Gastrocnemius medialis (tissue), 4 donors: ENCODE data around the gene NBDY. TPM values are rescaled to one million over a fixed set of nuclear protein-coding genes. Genes with fewer than 3 reads are reported as not detected.

ENCODE experiments used
- ATAC-seq, 2 donors: fragments of 150-250 bp; one replicate each; pipeline ENCODE4 v1.9.1; 2016
- DNase-seq, 2 donors: peaks; one replicate each; pipeline ENCODE4 v3.0.0-alpha.2; 2019
- H3K27ac ChIP-seq, 4 donors: fragments of 200-600 bp; sonication (generic); 1 replicate in 1 of 4; 2 replicates in 3 of 4; pipeline ENCODE4 v1.5.1; 2016 to 2018; ENCODE audit warnings: mild to moderate bottlenecking in 2 of 4, moderate library complexity in 1 of 4
- H3K27me3 ChIP-seq, 3 donors: fragments of 200-600 bp; sonication (generic) in 2 of 3; 1 replicate in 1 of 3; 2 replicates in 2 of 3; pipeline versions ENCODE4 v1.5.1 to v1.6.0; 2016 to 2019; ENCODE audit warnings: mild to moderate bottlenecking in 1 of 3, moderate library complexity in 1 of 3
- H3K36me3 ChIP-seq, 2 donors: fragments of 200-600 bp; sonication (generic) in 1 of 2; one replicate each; pipeline ENCODE4 v1.5.1; 2017 to 2018
- H3K4me1 ChIP-seq, 2 donors: fragments of 200-600 bp; sonication (generic) in 1 of 2; one replicate each; pipeline ENCODE4 v1.5.1; 2016 to 2017; ENCODE audit warnings: mild to moderate bottlenecking in 2 of 2
- H3K4me3 ChIP-seq, 4 donors: fragments of 200-600 bp; sonication (generic) in 3 of 4; 1 replicate in 1 of 4; 2 replicates in 3 of 4; pipeline ENCODE4 v1.5.1; 2016 to 2019; ENCODE audit warnings: mild to moderate bottlenecking in 2 of 4
- H3K9me3 ChIP-seq, 3 donors: fragments of 200-600 bp; sonication (generic) in 2 of 3; 1 replicate in 1 of 3; 2 replicates in 2 of 3; pipeline ENCODE4 v1.5.1; 2016 to 2019
- CTCF ChIP-seq, 5 experiments: fragments of 450-650 bp in 3 of 5; fragments of 200-600 bp in 2 of 5; sonication (generic) in 2 of 5; IDR thresholded peaks in 4 of 5; conservative IDR thresholded peaks in 1 of 5; 1 replicate in 4 of 5; 2 replicates in 1 of 5; pipeline ENCODE4 v1.5.1; 2016 to 2019; ENCODE audit warnings: antibody characterized with exemption in 5 of 5, mild to moderate bottlenecking in 3 of 5, moderate library complexity in 3 of 5
- POLR2A ChIP-seq, 2 donors: fragments of 450-650 bp; IDR thresholded peaks; one replicate each; pipeline ENCODE4 v1.6.1; 2017; ENCODE audit warnings: antibody characterized with exemption in 2 of 2, mild to moderate bottlenecking in 2 of 2, moderate library complexity in 2 of 2
- in situ Hi-C, 4 donors: fragments of 200-750 bp; cut with MboI; loops; one replicate each; pipeline versions ENCODE4 v1.15.0 to v1.8.0; 2017; ENCODE audit warnings: low sequenced_read_pairs in 4 of 4
- intact Hi-C: fragments of 100-400 bp; cut with DNase I; formaldehyde crosslinking; loops from one replicate; pipeline ENCODE4 v1.15.1; 2023; ENCODE audit warnings: low total_unique reads
- total RNA-seq, 4 donors: library from RNA; depleted of rRNA; stranded (reverse); fragments of >200 nt; gene quantifications; one replicate each; pipeline versions ENCODE4 v1.1.0 to v1.2.3, GENCODE V29; 2016

Gene NBDY
- total RNA-seq, 4 donors from 2014 or later = 3.7 to 9.8 (median 5.9) TPM

- Histone ChIP-seq H3K9me3 (no peaks in the 10 kb centered on the region), H3K4me3 (no peak overlapping the region), H3K27ac (no peak overlapping the region), H3K36me3 (no peaks in the 10 kb centered on the region), H3K4me1 (no peaks in the 10 kb centered on the region), H3K27me3 (peaks cover 0 to 4% (median 4%) of the 10 kb centered on the region in 3 donors)
- intact Hi-C loops (no loop called here), in situ Hi-C loops (no loop called here)
- TF ChIP-seq CTCF (IDR thresholded peaks at IDR 0.05 in 4 of 5, conservative IDR thresholded peaks at IDR 0.05 in 1 of 5) (no peak), POLR2A (IDR thresholded peaks at IDR 0.05) (no peak)
- ATAC-seq = no peak
- no peak for DNase-seq
These were observed 97.0 kb downstream of the NBDY start for GRCh38 chrX:56826020-56826419.

DNA sequence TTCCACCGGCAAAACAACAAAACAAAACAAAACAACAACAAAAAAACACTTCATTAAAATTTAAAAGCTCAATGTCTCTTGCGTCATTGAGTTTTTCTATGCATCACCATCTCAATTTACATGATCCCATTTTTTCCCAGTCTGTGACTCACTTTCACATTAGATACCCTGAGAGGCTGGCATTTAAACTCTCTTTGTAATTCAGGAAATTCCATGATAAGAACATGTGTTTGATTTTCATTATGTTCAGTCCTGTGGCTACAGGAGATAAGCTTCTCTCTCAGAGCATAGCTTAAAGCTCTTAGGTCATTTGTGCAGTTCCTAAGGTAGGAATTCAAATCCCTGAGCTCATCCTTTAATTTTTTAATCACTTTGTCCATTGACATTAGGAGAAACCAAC, 104.6 kb downstream of the NBDY start:
- in situ Hi-C loops = no loop called here
- H3K27me3 ChIP-seq = peaks cover 0 to 6% (median 4%) of the 10 kb centered on the region in 3 donors

GRCh38 chrX:56853436-56853835, 124.4 kb downstream of the NBDY start:
- H3K27me3 ChIP-seq = no peaks in the 10 kb centered on the region
- H3K9me3 ChIP-seq = no peaks in the 10 kb centered on the region
- in situ Hi-C loops = no loop called here
- H3K4me3 ChIP-seq = no peak overlapping the region
- ATAC-seq (no peak), DNase-seq (no peak)
- TF ChIP-seq CTCF (IDR thresholded peaks at IDR 0.05 in 4 of 5, conservative IDR thresholded peaks at IDR 0.05 in 1 of 5) (no peak), POLR2A (IDR thresholded peaks at IDR 0.05) (no peak)
- intact Hi-C loops = no loop called here
- no peaks in the 10 kb centered on the region for H3K36me3 ChIP-seq
- no peaks in the 10 kb centered on the region for H3K4me1 ChIP-seq
- H3K27ac ChIP-seq = no peak overlapping the region

More for the DNA sequence above, 104.6 kb downstream of the NBDY start:
- Histone ChIP-seq H3K27ac (no peak overlapping the region), H3K4me3 (no peak overlapping the region), H3K9me3 (no peaks in the 10 kb centered on the region), H3K4me1 (no peaks in the 10 kb centered on the region), H3K36me3 (no peaks in the 10 kb centered on the region)
- TF ChIP-seq POLR2A (IDR thresholded peaks at IDR 0.05) (no peak), CTCF (IDR thresholded peaks at IDR 0.05 in 4 of 5, conservative IDR thresholded peaks at IDR 0.05 in 1 of 5) (no peak)
- intact Hi-C loops = no loop called here
- DNase-seq (no peak), ATAC-seq (no peak)

DNA sequence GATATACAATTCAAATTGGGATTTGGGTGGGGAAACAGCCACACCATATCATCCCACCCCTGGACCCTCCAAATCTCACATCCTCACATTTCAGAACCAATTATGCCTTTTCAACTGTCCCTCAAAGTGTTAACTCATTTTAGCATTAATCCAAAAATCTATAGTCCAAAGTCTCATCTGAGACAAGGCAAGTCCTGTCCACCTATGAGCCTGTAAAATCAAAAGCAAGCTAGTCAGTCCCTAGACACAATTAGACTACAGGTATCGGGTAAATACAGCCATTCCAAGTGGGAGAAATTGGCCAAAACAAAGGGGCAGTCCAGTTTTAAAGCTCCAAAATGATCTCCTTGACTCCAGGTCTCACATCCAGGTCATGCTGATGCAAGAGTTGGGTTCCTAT, 128.0 kb downstream of the NBDY start:
- DNase-seq (no peak), ATAC-seq (no peak)
- TF ChIP-seq POLR2A (IDR thresholded peaks at IDR 0.05) = no peak
- TF ChIP-seq CTCF (IDR thresholded peaks at IDR 0.05 in 4 of 5, conservative IDR thresholded peaks at IDR 0.05 in 1 of 5) = no peak
- Histone ChIP-seq H3K4me3 (no peak overlapping the region), H3K9me3 (no peaks in the 10 kb centered on the region), H3K27me3 (peaks cover 0 to 2% (median 0%) of the 10 kb centered on the region in 3 donors), H3K4me1 (no peaks in the 10 kb centered on the region), H3K27ac (no peak overlapping the region), H3K36me3 (no peaks in the 10 kb centered on the region)
- intact Hi-C loops = no loop called here
- in situ Hi-C loops = no loop called here

GRCh38 chrX:56860888-56861287, 131.8 kb downstream of the NBDY start:
- in situ Hi-C loops = no loop called here
- peaks cover 0 to 4% (median 0%) of the 10 kb centered on the region in 3 donors for H3K27me3 ChIP-seq
- no peak for ATAC-seq

More at GRCh38 chrX:56860888-56861287, 131.8 kb downstream of the NBDY start:
- intact Hi-C loops = no loop called here
- Histone ChIP-seq H3K9me3 (no peaks in the 10 kb centered on the region), H3K36me3 (no peaks in the 10 kb centered on the region), H3K27ac (no peak overlapping the region), H3K4me1 (no peaks in the 10 kb centered on the region), H3K4me3 (no peak overlapping the region)
- TF ChIP-seq CTCF (IDR thresholded peaks at IDR 0.05 in 4 of 5, conservative IDR thresholded peaks at IDR 0.05 in 1 of 5) = no peak
- TF ChIP-seq POLR2A (IDR thresholded peaks at IDR 0.05) = no peak
- DNase-seq = no peak
